ENCODE measurements around the gene USO1.
A peak's percentile ranks its signal among the peaks of the same experiment; 100 is the strongest.
"Not testable (repeated sequence)": the region's sequence is repeated elsewhere in the genome, so short reads cannot be mapped to it uniquely, and the experiment has no call there.

USO1 gene, protein sequence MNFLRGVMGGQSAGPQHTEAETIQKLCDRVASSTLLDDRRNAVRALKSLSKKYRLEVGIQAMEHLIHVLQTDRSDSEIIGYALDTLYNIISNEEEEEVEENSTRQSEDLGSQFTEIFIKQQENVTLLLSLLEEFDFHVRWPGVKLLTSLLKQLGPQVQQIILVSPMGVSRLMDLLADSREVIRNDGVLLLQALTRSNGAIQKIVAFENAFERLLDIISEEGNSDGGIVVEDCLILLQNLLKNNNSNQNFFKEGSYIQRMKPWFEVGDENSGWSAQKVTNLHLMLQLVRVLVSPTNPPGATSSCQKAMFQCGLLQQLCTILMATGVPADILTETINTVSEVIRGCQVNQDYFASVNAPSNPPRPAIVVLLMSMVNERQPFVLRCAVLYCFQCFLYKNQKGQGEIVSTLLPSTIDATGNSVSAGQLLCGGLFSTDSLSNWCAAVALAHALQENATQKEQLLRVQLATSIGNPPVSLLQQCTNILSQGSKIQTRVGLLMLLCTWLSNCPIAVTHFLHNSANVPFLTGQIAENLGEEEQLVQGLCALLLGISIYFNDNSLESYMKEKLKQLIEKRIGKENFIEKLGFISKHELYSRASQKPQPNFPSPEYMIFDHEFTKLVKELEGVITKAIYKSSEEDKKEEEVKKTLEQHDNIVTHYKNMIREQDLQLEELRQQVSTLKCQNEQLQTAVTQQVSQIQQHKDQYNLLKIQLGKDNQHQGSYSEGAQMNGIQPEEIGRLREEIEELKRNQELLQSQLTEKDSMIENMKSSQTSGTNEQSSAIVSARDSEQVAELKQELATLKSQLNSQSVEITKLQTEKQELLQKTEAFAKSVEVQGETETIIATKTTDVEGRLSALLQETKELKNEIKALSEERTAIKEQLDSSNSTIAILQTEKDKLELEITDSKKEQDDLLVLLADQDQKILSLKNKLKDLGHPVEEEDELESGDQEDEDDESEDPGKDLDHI

DNA sequence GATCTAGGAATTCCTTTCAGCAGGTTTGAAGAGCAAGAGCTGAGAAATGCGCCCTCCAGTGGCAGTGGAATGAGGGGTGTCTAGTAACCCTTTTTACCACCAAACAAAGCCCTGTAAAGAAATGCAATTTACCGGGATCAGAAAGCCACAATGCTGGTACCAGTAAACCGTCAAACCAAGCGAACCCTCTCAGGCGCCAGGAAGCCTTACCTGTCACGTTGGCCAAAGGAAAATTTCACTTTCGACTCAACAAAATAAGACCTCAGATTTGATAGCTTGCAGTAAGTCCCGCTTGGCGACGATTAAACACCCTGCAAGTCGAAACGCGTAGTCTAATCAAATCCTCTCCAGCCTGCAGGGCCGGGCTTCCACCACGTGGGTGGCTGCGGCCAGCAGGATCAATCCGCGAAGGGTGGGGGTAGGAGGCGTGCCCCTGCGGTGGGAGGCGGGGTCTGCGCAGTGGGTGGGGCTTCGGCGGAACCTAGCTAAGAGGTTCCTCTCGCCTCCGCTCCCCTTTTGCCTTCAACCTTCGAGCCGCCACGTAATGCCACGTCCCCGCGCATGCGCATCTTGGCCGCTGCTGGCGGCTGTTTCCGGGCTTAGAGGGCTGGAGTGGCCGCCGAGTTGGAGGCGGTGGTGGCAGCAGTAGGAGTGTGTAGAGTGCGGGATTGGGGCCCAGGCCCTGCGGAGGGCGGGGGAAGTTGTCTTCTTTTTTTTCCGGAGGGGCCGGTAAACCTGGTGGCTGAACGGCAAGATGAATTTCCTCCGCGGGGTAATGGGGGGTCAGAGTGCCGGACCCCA, at the start of gene USO1:
Gene USO1, plus strand, starts transcription at position 512 of the 801 bp plus-strand sequence. Its CDS starts 243 bp downstream, at position 755.
- H3K4me3 ChIP-seq (ENCODE audit: low read depth, low read length), result peak within 1 kb of the TSS; percentile 84
- peak; percentile 98 for DNase-seq (ENCODE audit: low read depth)

DNA sequence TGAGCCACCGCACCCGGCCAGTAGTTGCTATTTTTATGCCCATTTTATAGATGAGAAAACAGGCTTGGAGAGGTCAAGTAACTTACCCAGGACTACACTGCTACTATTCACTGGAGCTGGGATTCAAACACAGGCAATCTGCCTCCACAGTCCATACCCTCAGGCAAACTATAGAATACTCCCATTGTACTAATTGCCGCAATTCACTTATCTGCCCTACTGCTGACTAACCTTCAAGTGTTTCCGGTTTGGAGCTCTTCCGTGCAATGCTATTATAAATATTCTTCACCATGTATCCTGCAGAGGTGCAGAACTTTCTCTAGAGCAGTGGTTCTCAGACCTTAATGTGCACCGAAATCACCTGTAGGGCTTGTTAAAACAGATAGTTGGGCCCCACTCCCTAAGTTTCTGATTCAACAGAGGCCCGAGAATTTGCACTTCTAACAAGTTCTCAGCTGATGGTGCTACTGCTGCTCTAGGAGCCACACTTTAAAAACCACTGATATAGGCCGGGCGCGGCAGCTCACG, 49.3 kb upstream of the USO1 start:
- H3K4me3 ChIP-seq (ENCODE audit: low read depth, low read length), result no peak overlapping the region
- DNase-seq (ENCODE audit: low read depth), result no peak

DNA sequence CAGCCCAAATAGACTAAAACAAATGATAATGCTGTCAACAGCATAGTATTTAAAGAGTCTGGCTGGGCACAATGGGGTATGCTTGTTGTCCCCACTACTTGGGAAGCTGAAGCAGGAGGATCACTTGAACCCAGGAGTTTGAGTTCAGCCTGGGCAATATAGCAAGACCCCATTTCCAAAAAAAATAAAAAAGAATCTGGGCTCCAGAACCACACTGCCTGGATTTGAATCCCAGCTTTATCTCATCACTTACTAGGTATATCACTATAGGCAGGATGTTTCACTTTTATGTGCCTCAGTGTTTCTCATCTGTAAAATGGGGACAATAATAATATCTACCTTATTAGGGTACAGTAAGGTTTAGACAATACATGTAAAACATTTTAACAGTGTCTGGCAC, 45.9 kb upstream of the USO1 start:
- DNase-seq (ENCODE audit: low read depth), result no peak

DNA sequence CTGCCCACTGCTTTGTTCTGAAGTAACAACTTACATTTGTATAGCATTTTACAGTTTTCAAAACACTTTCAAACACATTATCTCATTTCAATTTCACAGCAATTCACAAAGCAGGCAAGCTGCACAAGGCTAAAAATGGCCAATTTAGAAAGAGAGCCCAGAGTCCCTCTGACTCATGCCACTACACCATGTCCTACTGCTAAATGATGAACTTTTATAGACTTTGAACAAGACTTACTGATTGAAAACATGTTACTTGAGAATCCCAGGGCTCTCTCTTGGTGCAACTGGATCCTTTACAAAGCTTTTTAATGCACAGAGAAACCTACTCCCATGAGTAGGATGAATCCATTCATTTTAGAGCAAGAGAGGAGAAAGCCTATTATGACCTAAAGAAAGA, 45.4 kb upstream of the USO1 start:
- no peak overlapping the region for H3K4me3 ChIP-seq (ENCODE audit: low read depth, low read length)
- no peak for DNase-seq (ENCODE audit: low read depth)

More for the DNA sequence above, 45.9 kb upstream of the USO1 start:
- no peak overlapping the region for H3K4me3 ChIP-seq (ENCODE audit: low read depth, low read length)

DNA sequence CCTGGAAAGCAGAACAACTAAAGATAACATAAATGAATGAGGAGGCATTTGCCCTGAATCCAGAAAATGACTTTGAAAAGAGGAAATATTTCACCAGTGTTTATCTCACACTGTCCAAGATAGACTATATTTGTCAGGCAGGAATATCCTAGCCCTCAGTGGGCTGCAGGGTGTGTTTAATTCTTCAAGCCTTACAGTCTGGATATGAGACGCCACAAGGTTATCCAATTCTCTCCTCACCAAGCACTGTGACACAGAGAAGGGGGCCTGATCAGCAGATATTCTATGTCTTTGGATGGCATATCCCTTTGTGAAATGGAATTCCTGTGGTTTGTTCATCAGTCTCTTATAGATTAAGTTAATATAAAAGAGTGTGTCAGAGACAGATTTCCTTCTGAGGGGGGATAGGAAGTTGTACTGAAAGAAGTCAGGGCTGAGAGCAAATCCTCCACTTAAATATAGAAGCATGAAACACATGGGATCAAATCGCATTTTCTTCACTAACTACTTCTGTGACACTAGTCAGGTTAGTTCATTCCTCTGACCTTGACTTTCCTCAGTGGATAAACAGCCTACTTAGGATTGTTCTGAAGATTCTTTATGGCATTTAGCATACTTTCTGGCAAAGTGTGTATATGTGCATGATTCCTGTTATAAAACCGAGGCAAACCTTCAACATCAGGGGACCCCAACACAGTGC, 44.4 kb upstream of the USO1 start:
- DNase-seq (ENCODE audit: low read depth), result no peak
- no peak overlapping the region for H3K4me3 ChIP-seq (ENCODE audit: low read depth, low read length)

DNA sequence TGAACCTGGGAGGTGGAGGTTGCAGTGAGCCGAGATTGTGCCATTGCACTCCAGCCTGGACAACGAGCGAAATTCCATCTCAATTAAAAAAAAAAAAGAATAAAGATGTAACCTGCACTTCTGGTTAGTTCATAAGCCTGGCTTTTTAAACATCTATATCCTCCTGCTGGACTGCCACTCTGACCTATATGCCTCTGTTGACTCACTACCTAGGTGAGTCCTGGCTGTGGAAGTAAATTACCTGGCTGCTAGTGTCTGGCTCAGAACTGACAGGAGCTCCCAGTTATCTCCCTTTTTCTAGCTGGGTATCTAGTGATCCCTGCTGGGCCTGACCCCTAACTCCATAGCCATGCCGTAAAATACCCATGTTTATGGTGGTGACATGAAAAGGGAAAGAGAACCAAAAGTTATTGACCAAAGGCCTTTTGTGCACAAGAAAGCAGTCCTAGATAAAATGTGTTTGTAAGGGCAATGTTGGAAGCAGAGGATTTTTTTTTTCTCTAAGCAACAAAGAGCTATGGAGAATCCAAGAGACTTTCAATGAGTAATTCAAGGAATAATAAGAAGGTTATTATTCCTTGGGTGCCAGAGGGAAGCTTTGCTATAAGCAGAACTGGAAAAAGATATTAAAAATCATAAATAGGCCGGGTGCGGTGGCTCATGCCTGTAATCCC, 40.8 kb upstream of the USO1 start:
- H3K4me3 ChIP-seq (ENCODE audit: low read depth, low read length), result no peak overlapping the region
- DNase-seq (ENCODE audit: low read depth), result no peak

DNA sequence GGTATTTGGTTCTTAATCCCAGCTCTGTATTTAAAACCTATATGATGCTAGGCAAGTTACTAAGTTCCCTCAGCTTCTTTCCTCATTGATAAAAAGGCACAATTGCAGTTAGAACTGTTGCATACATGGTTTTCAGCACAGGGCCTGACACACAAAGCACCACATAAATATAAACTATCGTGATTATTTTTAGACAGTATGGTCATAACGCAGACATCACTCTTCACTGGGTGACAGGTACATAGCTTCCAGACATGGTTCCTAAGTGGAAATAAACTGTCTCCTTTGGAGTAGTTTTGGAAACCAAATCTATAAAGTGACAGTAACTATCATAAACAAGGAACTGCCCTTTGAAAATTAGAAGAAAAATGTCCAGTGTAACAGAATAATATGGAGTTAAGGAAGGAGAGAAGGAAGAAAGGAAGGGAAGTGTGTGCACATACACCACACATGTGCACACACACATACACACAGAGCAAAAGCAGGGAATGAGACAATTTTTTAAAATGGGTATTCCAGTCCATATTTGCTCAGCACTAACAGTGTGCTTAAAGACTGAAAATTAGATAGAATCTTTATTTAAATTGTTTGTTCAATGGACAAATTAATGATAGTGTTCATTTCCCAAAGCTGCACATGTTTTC, 38.7 kb upstream of the USO1 start:
- no peak for DNase-seq (ENCODE audit: low read depth)
- H3K4me3 ChIP-seq (ENCODE audit: low read depth, low read length), result no peak overlapping the region

DNA sequence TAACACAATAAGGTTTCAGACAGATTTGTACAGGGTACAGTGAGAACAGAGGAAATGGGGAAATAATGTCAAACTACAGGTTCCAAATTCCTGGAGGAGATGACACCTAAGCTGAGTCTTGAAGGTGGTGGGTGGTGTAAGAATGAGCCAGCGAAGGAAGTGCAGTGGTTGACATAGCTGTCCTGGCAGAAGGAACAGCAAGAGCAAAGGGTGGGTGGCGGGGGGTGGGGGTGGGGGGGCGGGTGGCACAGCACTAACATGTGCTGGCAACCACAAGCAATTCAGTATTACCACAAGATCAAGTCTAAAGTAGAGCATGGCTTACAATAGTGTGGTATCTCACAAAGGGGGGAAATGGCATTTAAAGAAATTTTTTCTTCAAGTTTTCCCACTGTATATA, 38.0 kb upstream of the USO1 start:
- no peak for DNase-seq (ENCODE audit: low read depth)
- H3K4me3 ChIP-seq (ENCODE audit: low read depth, low read length), result no peak overlapping the region

DNA sequence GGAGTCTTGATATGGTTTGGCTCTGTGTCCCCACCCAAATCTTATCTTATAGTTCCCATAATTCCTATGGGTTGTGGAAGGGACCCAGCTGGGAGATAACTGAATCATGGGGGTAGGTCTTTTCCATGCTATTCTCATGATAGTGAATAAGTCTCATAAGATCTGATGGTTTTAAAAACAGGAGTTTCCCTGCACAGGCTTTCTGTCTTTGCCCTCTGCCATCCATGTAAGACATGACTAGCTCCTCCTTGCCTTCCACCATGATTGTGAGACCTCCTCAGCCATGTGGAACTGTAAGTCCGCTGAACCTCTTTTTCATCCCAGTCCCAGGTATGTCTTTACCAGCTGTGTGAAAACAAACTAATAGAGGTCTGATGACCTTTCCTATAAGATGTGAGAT, 37.3 kb upstream of the USO1 start:
- H3K4me3 ChIP-seq (ENCODE audit: low read depth, low read length); DNase-seq (ENCODE audit: low read depth): not testable (repeated sequence)

DNA sequence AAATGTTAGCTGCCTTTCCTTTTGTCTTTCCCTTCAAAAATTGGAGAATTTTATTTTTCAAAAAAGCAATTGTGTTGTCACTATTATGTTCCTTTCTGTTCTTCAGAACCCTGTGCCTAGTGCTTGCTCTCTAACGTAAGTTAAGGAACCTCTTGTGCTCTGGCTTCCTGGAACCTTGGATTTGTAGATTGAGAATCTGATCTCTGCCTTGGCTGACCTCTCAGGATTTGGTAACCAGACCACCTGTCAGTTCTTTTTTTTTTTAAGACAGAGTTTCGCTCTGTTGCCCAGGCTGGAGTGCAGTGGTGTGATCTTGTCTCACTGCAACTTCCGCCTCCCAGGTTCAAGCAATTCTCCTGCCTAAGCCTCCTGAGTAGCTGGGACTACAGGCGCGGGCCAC, 32.3 kb upstream of the USO1 start:
- not testable (repeated sequence) for H3K4me3 ChIP-seq (ENCODE audit: low read depth, low read length); DNase-seq (ENCODE audit: low read depth)

DNA sequence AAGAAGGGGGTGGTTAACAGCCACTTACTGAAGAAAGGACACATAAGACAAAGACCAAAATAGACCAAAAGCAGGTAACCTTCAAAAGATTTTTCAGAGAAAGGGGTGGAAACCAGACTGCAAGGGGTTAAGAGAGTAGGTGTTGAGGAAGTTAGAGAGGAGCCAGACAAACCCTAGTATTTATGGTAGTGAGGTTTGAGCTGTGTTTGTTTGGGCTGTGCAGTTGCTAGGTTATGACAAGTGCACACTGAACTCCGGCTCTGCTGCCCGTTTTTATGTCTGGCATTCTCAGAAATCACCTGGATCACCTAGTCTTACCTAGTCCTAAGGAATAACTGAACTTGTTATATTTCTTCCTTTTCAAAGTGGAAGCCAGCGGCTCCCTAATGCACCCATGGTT, 28.3 kb upstream of the USO1 start:
- no peak for DNase-seq (ENCODE audit: low read depth)
- no peak overlapping the region for H3K4me3 ChIP-seq (ENCODE audit: low read depth, low read length)

DNA sequence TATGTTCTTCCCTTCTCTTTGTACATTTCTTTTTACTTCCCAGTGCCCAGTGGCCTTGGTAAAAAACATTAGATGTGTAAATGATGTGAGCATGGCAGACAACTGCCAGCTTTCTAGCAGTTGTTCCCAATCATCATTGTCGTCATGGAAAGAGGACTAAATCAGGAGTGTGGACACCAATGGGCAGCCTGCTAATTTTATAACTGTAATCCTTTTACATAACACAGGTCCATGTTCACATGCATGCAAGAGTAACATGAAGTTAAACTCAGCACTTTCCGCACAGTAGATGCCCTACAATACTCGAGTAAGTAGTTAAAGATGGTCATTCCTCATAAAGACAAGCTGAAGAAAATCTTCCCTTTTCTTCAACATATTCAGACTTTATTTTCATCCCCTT, 27.8 kb upstream of the USO1 start:
- no peak for DNase-seq (ENCODE audit: low read depth)

DNA sequence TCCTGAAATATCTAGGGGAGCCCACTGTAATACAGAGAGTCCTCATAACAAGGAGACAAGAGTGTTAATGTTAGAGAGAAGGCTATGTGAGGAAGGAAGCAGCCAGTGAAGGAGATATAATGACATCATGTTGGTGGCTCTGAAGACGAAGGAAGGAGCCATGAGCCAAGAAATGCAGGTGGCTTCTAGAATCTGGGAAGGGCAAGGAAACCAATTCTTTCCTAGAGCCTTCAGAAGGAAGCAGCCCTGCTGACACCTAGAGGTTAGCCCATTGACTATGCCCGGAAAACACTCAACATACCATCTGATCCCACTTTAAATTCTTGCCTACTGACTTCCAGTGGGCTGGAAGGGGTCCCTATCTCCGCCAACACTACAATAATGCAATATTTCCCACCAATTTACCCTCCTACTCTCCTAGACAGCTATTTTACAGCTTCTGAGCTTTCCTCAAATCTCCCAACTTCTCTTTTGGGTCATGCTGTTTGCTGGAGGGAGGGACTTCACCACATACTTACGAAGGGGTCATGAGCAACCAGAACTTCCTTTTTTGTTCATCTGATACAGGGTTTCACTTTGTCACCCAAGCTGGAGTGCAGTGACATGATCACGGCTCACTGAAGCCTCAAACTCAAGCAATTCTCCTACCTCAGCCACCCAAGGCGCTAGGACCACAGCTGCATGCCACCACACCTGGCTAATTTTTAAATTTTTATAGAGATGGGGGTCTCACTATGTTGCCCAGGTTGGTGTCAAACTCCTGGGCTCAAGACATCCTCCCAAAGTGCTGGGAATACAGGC, 26.0 kb upstream of the USO1 start:
- DNase-seq (ENCODE audit: low read depth), result no peak

More for the DNA sequence above, 27.8 kb upstream of the USO1 start:
- no peak overlapping the region for H3K4me3 ChIP-seq (ENCODE audit: low read depth, low read length)

DNA sequence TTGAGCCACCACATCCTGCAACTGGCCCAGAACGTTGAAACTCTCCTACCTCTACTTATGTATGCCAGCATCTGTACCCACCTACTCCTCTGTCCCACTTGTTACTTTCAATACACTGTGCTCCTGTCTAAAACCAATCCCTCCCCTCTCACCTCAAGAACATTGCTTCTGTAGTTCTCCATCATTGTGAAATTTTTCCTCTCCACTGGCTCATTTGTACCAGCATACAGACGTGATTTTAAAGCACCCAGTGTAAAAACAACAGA, 25.5 kb upstream of the USO1 start:
- H3K4me3 ChIP-seq (ENCODE audit: low read depth, low read length), result no peak overlapping the region
- DNase-seq (ENCODE audit: low read depth), result no peak

More for the DNA sequence above, 26.0 kb upstream of the USO1 start:
- no peak overlapping the region for H3K4me3 ChIP-seq (ENCODE audit: low read depth, low read length)

DNA sequence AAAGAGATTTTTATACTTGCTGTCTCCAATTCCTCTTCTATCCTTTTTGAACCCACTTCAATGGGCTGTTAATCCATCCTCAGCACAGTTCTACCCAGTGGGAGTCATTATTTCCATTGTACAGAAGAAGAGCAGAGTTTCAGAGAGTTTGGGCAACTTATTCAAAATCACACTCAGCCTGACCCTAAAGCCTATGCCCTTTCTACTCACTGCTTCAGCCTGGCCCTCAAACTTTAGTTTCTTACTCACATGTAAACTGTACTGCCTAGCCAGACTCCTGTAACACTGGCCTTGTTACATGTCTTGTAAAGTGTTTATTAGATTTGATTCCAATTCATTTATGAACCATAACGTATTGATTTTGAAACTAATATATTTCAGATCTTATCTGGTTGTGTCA, 25.1 kb upstream of the USO1 start:
- DNase-seq (ENCODE audit: low read depth), result no peak
- no peak overlapping the region for H3K4me3 ChIP-seq (ENCODE audit: low read depth, low read length)

DNA sequence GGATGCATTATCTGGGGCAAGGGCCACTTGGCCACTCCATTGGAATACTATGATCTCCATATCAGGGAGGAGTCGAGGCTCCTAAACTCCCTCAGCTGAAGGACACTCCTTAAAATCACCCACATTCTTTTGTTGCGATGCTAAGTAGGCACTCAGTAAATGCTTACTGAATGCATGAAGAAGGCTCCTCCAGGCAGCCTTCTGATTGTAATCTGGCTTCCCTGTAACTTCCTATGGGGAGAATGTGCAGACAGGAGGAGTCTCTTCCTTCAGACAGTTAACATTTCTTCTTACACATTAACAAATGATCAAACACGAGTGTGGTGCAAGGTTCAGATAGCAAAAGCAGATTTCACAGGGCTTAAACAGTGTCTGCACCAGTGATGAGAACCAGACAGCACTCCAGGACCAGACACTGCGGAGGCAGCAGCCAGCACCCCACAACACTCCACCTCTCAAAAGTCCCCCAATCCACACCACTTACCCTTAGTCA, 21.4 kb upstream of the USO1 start:
- DNase-seq (ENCODE audit: low read depth), result no peak

More for the DNA sequence above, 21.4 kb upstream of the USO1 start:
- H3K4me3 ChIP-seq (ENCODE audit: low read depth, low read length), result no peak overlapping the region

Measured in skeletal muscle cell (primary cell).